ENCODE results near the gene ENDOV.

- TF ChIP-seq CTCF (IDR thresholded peaks at IDR 0.05) (no peak), MAX (IDR thresholded peaks at IDR 0.05) (no peak), CHD2 (IDR thresholded peaks at IDR 0.05; ENCODE audit: low read length, partially characterized antibody) (no peak), NFE2L2 (conservative IDR thresholded peaks at IDR 0.05; ENCODE audit: low read length) (no peak), NR3C1 (IDR thresholded peaks at IDR 0.05) (no peak), POLR2A (IDR thresholded peaks at IDR 0.05; ENCODE audit: low read length) (no peak), ESRRA (IDR thresholded peaks at IDR 0.05; ENCODE audit: borderline replicate concordance, low read length) (no peak), SREBF2 (IDR thresholded peaks at IDR 0.05) (no peak), RAD21 (conservative IDR thresholded peaks at IDR 0.05 in 1 of 2, IDR thresholded peaks at IDR 0.05 in 1 of 2) (no peak)
- TF ChIP-seq, protein P1, sequence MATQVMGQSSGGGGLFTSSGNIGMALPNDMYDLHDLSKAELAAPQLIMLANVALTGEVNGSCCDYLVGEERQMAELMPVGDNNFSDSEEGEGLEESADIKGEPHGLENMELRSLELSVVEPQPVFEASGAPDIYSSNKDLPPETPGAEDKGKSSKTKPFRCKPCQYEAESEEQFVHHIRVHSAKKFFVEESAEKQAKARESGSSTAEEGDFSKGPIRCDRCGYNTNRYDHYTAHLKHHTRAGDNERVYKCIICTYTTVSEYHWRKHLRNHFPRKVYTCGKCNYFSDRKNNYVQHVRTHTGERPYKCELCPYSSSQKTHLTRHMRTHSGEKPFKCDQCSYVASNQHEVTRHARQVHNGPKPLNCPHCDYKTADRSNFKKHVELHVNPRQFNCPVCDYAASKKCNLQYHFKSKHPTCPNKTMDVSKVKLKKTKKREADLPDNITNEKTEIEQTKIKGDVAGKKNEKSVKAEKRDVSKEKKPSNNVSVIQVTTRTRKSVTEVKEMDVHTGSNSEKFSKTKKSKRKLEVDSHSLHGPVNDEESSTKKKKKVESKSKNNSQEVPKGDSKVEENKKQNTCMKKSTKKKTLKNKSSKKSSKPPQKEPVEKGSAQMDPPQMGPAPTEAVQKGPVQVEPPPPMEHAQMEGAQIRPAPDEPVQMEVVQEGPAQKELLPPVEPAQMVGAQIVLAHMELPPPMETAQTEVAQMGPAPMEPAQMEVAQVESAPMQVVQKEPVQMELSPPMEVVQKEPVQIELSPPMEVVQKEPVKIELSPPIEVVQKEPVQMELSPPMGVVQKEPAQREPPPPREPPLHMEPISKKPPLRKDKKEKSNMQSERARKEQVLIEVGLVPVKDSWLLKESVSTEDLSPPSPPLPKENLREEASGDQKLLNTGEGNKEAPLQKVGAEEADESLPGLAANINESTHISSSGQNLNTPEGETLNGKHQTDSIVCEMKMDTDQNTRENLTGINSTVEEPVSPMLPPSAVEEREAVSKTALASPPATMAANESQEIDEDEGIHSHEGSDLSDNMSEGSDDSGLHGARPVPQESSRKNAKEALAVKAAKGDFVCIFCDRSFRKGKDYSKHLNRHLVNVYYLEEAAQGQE (IDR thresholded peaks at IDR 0.05) = no peak
- TF ChIP-seq, protein P2, sequence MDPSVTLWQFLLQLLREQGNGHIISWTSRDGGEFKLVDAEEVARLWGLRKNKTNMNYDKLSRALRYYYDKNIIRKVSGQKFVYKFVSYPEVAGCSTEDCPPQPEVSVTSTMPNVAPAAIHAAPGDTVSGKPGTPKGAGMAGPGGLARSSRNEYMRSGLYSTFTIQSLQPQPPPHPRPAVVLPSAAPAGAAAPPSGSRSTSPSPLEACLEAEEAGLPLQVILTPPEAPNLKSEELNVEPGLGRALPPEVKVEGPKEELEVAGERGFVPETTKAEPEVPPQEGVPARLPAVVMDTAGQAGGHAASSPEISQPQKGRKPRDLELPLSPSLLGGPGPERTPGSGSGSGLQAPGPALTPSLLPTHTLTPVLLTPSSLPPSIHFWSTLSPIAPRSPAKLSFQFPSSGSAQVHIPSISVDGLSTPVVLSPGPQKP (IDR thresholded peaks at IDR 0.05; ENCODE audit: low read depth, low read length) = no peak
Observed at GRCh38 chr17:80382446-80382845, 32.5 kb upstream of the ENDOV start.
